Liver (tissue), 9 donors: ENCODE data around the gene OSBPL10. TPM values are rescaled to one million over a fixed set of nuclear protein-coding genes. Genes with fewer than 3 reads are reported as not detected.

Source experiments
- DNase-seq: peaks from one replicate; pipeline ENCODE4 v3.0.0-alpha.2; 2017; ENCODE audit warnings: low spot score
- H3K27ac ChIP-seq, 2 donors: one replicate each; pipeline ENCODE4 v1.7.0; 2013; ENCODE audit warnings: inconsistent platforms in 2 of 2, low read length in 2 of 2, control low read depth in 1 of 2, low read depth in 1 of 2, mild to moderate bottlenecking in 1 of 2
- H3K27me3 ChIP-seq, 4 donors: one replicate each; pipeline versions ENCODE4 v1.6.1 to v1.7.0; 2013; ENCODE audit warnings: low read length in 3 of 4, inconsistent platforms in 1 of 4, mild to moderate bottlenecking in 1 of 4, moderate library complexity in 1 of 4; ENCODE audit not compliant: control insufficient read depth in 4 of 4, insufficient read depth in 4 of 4
- H3K36me3 ChIP-seq, 4 donors: one replicate each; pipeline versions ENCODE4 v1.6.1 to v1.7.0; 2013; ENCODE audit warnings: low read length in 3 of 4, mild to moderate bottlenecking in 3 of 4, low read depth in 1 of 4, moderate library complexity in 1 of 4; ENCODE audit not compliant: control insufficient read depth in 4 of 4, insufficient read depth in 3 of 4
- H3K4me1 ChIP-seq, 4 donors: one replicate each; pipeline versions ENCODE4 v1.6.1 to v1.7.0; 2013; ENCODE audit warnings: low read length in 3 of 4, mild to moderate bottlenecking in 3 of 4, moderate library complexity in 1 of 4; ENCODE audit not compliant: control insufficient read depth in 4 of 4, insufficient read depth in 4 of 4
- H3K4me3 ChIP-seq, 3 donors: one replicate each; pipeline versions ENCODE4 v1.6.1 to v1.7.0; 2013; ENCODE audit warnings: low read length in 3 of 3, control low read depth in 1 of 3, low read depth in 1 of 3, mild to moderate bottlenecking in 1 of 3
- H3K9ac ChIP-seq, 2 donors: one replicate each; pipeline ENCODE4 v1.7.0; 2013; ENCODE audit warnings: low read length in 2 of 2, mild to moderate bottlenecking in 2 of 2, moderate library complexity in 2 of 2, control low read depth in 1 of 2, low read depth in 1 of 2
- H3K9me3 ChIP-seq, 4 donors: one replicate each; pipeline versions ENCODE4 v1.6.1 to v1.7.0; 2013; ENCODE audit warnings: low read length in 3 of 4; ENCODE audit not compliant: control insufficient read depth in 4 of 4
- ATF3 ChIP-seq: IDR thresholded peaks from 2 replicates; pipeline ENCODE4 v1.6.1; 2016; ENCODE audit warnings: antibody characterized with exemption
- CTCF ChIP-seq: fragments of 150-350 bp; IDR thresholded peaks from 2 replicates; pipeline ENCODE4 v1.5.1; 2017; ENCODE audit warnings: improper control_type of control experiment, low read depth, low read length; ENCODE audit not compliant: missing input control
- FOXA1 ChIP-seq: IDR thresholded peaks from 2 replicates; pipeline ENCODE4 v1.6.1; 2016; ENCODE audit warnings: antibody characterized with exemption
- FOXA2 ChIP-seq: IDR thresholded peaks from 2 replicates; pipeline ENCODE4 v1.6.1; 2016; ENCODE audit warnings: antibody characterized with exemption
- GABPA ChIP-seq, 2 donors: IDR thresholded peaks in 1 of 2; conservative IDR thresholded peaks in 1 of 2; 2 replicates each; pipeline ENCODE4 v1.6.1; 2016; ENCODE audit warnings: antibody characterized with exemption in 2 of 2, mild to moderate bottlenecking in 1 of 2, moderate library complexity in 1 of 2
- HNF4A ChIP-seq, 2 donors: conservative IDR thresholded peaks; 2 replicates each; pipeline ENCODE4 v1.6.1; 2016; ENCODE audit warnings: antibody characterized with exemption in 2 of 2, mild to moderate bottlenecking in 2 of 2
- HNF4G ChIP-seq: IDR thresholded peaks from 2 replicates; pipeline ENCODE4 v1.6.1; 2016; ENCODE audit warnings: antibody characterized with exemption
- JUND ChIP-seq, 2 donors: IDR thresholded peaks; 2 replicates each; pipeline ENCODE4 v1.6.1; 2016; ENCODE audit warnings: antibody characterized with exemption in 2 of 2
- MAX ChIP-seq: IDR thresholded peaks from 2 replicates; pipeline ENCODE4 v1.6.1; 2016; ENCODE audit warnings: antibody characterized with exemption
- NR2F2 ChIP-seq: IDR thresholded peaks from 2 replicates; pipeline ENCODE4 v1.6.1; 2016; ENCODE audit warnings: antibody characterized with exemption
- RAD21 ChIP-seq, 2 donors: IDR thresholded peaks; 2 replicates each; pipeline ENCODE4 v1.6.1; 2016; ENCODE audit warnings: antibody characterized with exemption in 2 of 2, mild to moderate bottlenecking in 2 of 2
- REST ChIP-seq: IDR thresholded peaks from 2 replicates; pipeline ENCODE4 v1.6.1; 2016; ENCODE audit warnings: antibody characterized with exemption, mild to moderate bottlenecking
- RXRA ChIP-seq, 2 donors: IDR thresholded peaks; 2 replicates each; pipeline ENCODE4 v1.6.1; 2017 to 2018; ENCODE audit warnings: antibody characterized with exemption in 2 of 2, mild to moderate bottlenecking in 1 of 2
- SP1 ChIP-seq: IDR thresholded peaks from 2 replicates; pipeline ENCODE4 v1.6.1; 2018; ENCODE audit warnings: antibody characterized with exemption, mild to moderate bottlenecking
- TAF1 ChIP-seq: conservative IDR thresholded peaks from 2 replicates; pipeline ENCODE4 v1.6.1; 2016; ENCODE audit warnings: antibody characterized with exemption, mild to moderate bottlenecking
- YY1 ChIP-seq: IDR thresholded peaks from 2 replicates; pipeline ENCODE4 v1.6.1; 2016; ENCODE audit warnings: antibody characterized with exemption, mild to moderate bottlenecking
- ZBTB33 ChIP-seq: IDR thresholded peaks from 2 replicates; pipeline ENCODE4 v1.6.1; 2016; ENCODE audit warnings: antibody characterized with exemption
- WGBS: extraction: QIAGEN DNeasy Blood & Tissue Kit; methylation state at CpG from one replicate; pipeline ENCODE4 v1.1.7; 2013; 5-methylcytosine and 5-hydroxymethylcytosine counted together
- polyA plus RNA-seq, 2 donors: library from polyadenylated mRNA; stranded (reverse) in 1 of 2; unstranded in 1 of 2; fragments of 200-250 nt in 1 of 2; fragments of >200 nt in 1 of 2; fragmentation: Nextera tagmentation in 1 of 2; extraction: Ambion mirVana in 1 of 2; gene quantifications; one replicate each; pipeline versions ENCODE4 v1.2.1 to v1.2.3, GENCODE V29; 2013 to 2015
- total RNA-seq, 2 donors: library from RNA; depleted of rRNA; stranded (reverse); fragments of >200 nt; gene quantifications; one replicate each; pipeline ENCODE4 v1.2.3, GENCODE V29; 2014
- donor health status: healthy.
- donor health status: healthy.
- donor health status: healthy.
- donor health status: healthy.
- donor health status: healthy.

Gene OSBPL10
- total and polyA plus RNA-seq, 4 donors, result 0.75 to 4.0 (median 1.7) TPM

GRCh38 chr3:31721676-31722075, 259.4 kb downstream of the OSBPL10 start:
- Histone ChIP-seq H3K27ac (no peak overlapping the region), H3K4me3 (no peak overlapping the region), H3K4me1 (no peaks in the 10 kb centered on the region), H3K27me3 (no peaks in the 10 kb centered on the region), H3K36me3 (no peaks in the 10 kb centered on the region), H3K9ac (no peak overlapping the region), H3K9me3 (no peaks in the 10 kb centered on the region)
- no peak for TF ChIP-seq CTCF
- no peak for TF ChIP-seq ZBTB33
- no peak for TF ChIP-seq YY1
- no peak for TF ChIP-seq MAX
- no peak for TF ChIP-seq RXRA (IDR thresholded peaks at IDR 0.05)
- TF ChIP-seq TAF1, result no peak
- TF ChIP-seq NR2F2, result no peak
- TF ChIP-seq JUND (IDR thresholded peaks at IDR 0.05), result no peak
- TF ChIP-seq FOXA2, result no peak
- TF ChIP-seq ATF3, result no peak
- TF ChIP-seq GABPA (IDR thresholded peaks at IDR 0.05 in 1 of 2, conservative IDR thresholded peaks at IDR 0.05 in 1 of 2), result no peak
- 69% methylated on average over 3 of the region's 3 CpGs for whole genome bisulfite sequencing
- DNase-seq, result no peak

GRCh38 chr3:31714495-31715280, 266.4 kb downstream of the OSBPL10 start:
- Histone ChIP-seq H3K9ac (no peak overlapping the region), H3K4me3 (no peak overlapping the region), H3K36me3 (no peaks in the 10 kb centered on the region), H3K27me3 (no peaks in the 10 kb centered on the region), H3K27ac (no peak overlapping the region), H3K4me1 (no peaks in the 10 kb centered on the region), H3K9me3 (no peaks in the 10 kb centered on the region)
- 85% methylated on average over 11 of the region's 11 CpGs for WGBS
- DNase-seq, result no peak
- TF ChIP-seq GABPA (IDR thresholded peaks at IDR 0.05 in 1 of 2, conservative IDR thresholded peaks at IDR 0.05 in 1 of 2) (no peak), ATF3 (no peak), CTCF (no peak), MAX (no peak), ZBTB33 (no peak), SP1 (no peak), HNF4G (no peak), HNF4A (conservative IDR thresholded peaks at IDR 0.05) (no peak), YY1 (no peak), RAD21 (IDR thresholded peaks at IDR 0.05) (no peak), NR2F2 (no peak), FOXA2 (no peak), FOXA1 (no peak), REST (no peak), RXRA (IDR thresholded peaks at IDR 0.05) (no peak), JUND (IDR thresholded peaks at IDR 0.05) (no peak)
